ENCODE measurements around the gene MACROD2.

DNA sequence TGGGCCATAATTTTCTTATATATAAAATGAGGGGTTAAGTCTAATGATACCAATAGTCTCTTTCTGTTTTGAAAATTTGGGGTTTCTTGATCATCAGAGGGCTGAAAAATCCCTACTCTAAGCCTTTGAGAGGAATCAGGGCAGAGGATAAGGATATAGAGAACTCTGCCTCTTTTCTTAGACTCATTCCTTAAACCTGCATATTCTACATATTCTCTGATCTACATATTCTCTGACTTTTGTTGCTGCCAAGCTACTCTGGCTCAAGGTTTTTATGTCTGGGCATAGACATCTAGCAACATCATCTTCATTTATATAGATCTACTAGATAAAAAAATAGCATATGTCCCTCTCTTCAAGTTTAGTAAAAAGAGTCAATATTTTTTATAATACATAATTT lies 270.9 kb downstream of the MACROD2 start:
- TF ChIP-seq GLIS3 (CRISPR knock-in tag; IDR thresholded peaks at IDR 0.05) (no peak), ARNTL (CRISPR knock-in tag; IDR thresholded peaks at IDR 0.05; ENCODE audit: borderline replicate concordance, low read depth) (no peak), BACH2 (CRISPR knock-in tag; IDR thresholded peaks at IDR 0.05; ENCODE audit: borderline replicate concordance) (no peak), ZFP3 (CRISPR knock-in tag; IDR thresholded peaks at IDR 0.05) (no peak), ZFP30 (CRISPR knock-in tag; IDR thresholded peaks at IDR 0.05) (no peak), ESRRG (CRISPR knock-in tag; IDR thresholded peaks at IDR 0.05) (no peak)
- TF ChIP-seq, protein P1, sequence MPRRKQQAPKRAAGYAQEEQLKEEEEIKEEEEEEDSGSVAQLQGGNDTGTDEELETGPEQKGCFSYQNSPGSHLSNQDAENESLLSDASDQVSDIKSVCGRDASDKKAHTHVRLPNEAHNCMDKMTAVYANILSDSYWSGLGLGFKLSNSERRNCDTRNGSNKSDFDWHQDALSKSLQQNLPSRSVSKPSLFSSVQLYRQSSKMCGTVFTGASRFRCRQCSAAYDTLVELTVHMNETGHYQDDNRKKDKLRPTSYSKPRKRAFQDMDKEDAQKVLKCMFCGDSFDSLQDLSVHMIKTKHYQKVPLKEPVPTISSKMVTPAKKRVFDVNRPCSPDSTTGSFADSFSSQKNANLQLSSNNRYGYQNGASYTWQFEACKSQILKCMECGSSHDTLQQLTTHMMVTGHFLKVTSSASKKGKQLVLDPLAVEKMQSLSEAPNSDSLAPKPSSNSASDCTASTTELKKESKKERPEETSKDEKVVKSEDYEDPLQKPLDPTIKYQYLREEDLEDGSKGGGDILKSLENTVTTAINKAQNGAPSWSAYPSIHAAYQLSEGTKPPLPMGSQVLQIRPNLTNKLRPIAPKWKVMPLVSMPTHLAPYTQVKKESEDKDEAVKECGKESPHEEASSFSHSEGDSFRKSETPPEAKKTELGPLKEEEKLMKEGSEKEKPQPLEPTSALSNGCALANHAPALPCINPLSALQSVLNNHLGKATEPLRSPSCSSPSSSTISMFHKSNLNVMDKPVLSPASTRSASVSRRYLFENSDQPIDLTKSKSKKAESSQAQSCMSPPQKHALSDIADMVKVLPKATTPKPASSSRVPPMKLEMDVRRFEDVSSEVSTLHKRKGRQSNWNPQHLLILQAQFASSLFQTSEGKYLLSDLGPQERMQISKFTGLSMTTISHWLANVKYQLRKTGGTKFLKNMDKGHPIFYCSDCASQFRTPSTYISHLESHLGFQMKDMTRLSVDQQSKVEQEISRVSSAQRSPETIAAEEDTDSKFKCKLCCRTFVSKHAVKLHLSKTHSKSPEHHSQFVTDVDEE (CRISPR knock-in tag; IDR thresholded peaks at IDR 0.05), result no peak
